K562 (cell line): ENCODE data around the gene MELK. TPM values are rescaled to one million over a fixed set of nuclear protein-coding genes. Genes with fewer than 3 reads are reported as not detected.

ENCODE experiments used
- ATF1 ChIP-seq, 2 experiments: fragments of 450-650 bp in 1 of 2; IDR thresholded peaks; 2 replicates each; pipeline ENCODE4 v1.6.1; 2016; ENCODE audit warnings: missing compliant biosample characterization in 1 of 2, missing genetic modification characterization in 1 of 2
- ETS2 ChIP-seq: IDR thresholded peaks from 2 replicates; pipeline ENCODE4 v1.6.1; 2016; ENCODE audit warnings: borderline replicate concordance, missing genetic modification characterization, mild to moderate bottlenecking, moderate library complexity, missing compliant biosample characterization; ENCODE audit not compliant: poor library complexity, severe bottlenecking
- EZH2 ChIP-seq: IDR thresholded peaks from 2 replicates; pipeline ENCODE4 v1.6.1; 2012; ENCODE audit warnings: low read depth, mild to moderate bottlenecking, inconsistent platforms, low read length, borderline replicate concordance
- HOXB6 ChIP-seq: fragments of 250-450 bp; sonication (Bioruptor Pico); IDR thresholded peaks from 2 replicates; pipeline ENCODE4 v1.5.1; 2022; ENCODE audit warnings: mild to moderate bottlenecking, borderline replicate concordance
- MXI1 ChIP-seq: IDR thresholded peaks from 2 replicates; pipeline ENCODE4 v1.6.1; 2011; ENCODE audit warnings: low read depth, mild to moderate bottlenecking, improper control_type of control experiment, low read length
- PHF21A ChIP-seq: fragments of 450-650 bp; IDR thresholded peaks from 2 replicates; pipeline ENCODE4 v1.6.1; 2017; ENCODE audit warnings: low read depth, borderline replicate concordance
- SMARCE1 ChIP-seq: fragments of 450-650 bp; IDR thresholded peaks from 2 replicates; pipeline ENCODE4 v1.7.1; 2016; ENCODE audit warnings: mild to moderate bottlenecking
- XRCC4 ChIP-seq: IDR thresholded peaks from one replicate; pipeline ENCODE4 v1.6.1; 2011; ENCODE audit not compliant: insufficient read depth, insufficient read length; ENCODE audit errors: extremely low read depth
- ZFX ChIP-seq: sonication (generic); formaldehyde crosslinking; IDR thresholded peaks from 2 replicates; pipeline ENCODE4 v1.8.0; 2022; ENCODE audit warnings: mild to moderate bottlenecking, missing genetic modification reagents, moderate library complexity
- ZNF408 ChIP-seq: fragments of 250-450 bp; sonication (Bioruptor Pico); IDR thresholded peaks from 2 replicates; pipeline ENCODE4 v1.4.0; 2020; ENCODE audit warnings: low read depth, mild to moderate bottlenecking, moderate library complexity
- polyA plus RNA-seq, 8 experiments: library from polyadenylated mRNA; depleted of rRNA in 4 of 8; stranded (reverse) in 5 of 8; unstranded in 3 of 8; fragments of >200 nt; fragmentation: Nextera tagmentation in 2 of 8; fragmentation: Illumina TruSeq in 1 of 8; extraction: Ambion mirVana in 2 of 8; extraction: Trizol in 1 of 8; gene quantifications; 2 replicates each; pipeline versions ENCODE4 v1.2.1 to v1.2.3, GENCODE V29; 2011 to 2014; ENCODE audit warnings: inconsistent platforms in 1 of 8, missing spikeins in 1 of 8
- total RNA-seq, 7 experiments: library from RNA; depleted of rRNA in 6 of 7; stranded (reverse); fragments of >200 nt in 6 of 7; fragmentation: Illumina TruSeq in 2 of 7; extraction: Trizol in 2 of 7; gene quantifications; 2 replicates each; pipeline versions ENCODE4 v1.2.1 to v1.2.3, GENCODE V29; 2011 to 2021; ENCODE audit warnings: low replicate concordance in 1 of 7
- TF ChIP-seq, protein P1 (sequence below): fragments of 450-650 bp; IDR thresholded peaks from 2 replicates; pipeline ENCODE4 v1.7.1; 2018; ENCODE audit warnings: mild to moderate bottlenecking, low read depth; ENCODE audit not compliant: partially characterized antibody
- TF ChIP-seq, protein P2 (sequence below): fragments of 450-650 bp; formaldehyde crosslinking; IDR thresholded peaks from 2 replicates; pipeline ENCODE4 v1.4.0; 2022; ENCODE audit warnings: missing genetic modification characterization
- TF ChIP-seq, protein P3 (sequence below): fragments of 250-450 bp; sonication (Bioruptor Pico); IDR thresholded peaks from 2 replicates; pipeline ENCODE4 v1.6.1; 2021; ENCODE audit warnings: mild to moderate bottlenecking

The MELK gene
- total and polyA plus RNA-seq, 9 of the 15 experiments (the other 6 are each of a cell fraction or from before 2014, with no cell fraction given) = 33.3 to 57.3 (median 43.8) TPM

DNA sequence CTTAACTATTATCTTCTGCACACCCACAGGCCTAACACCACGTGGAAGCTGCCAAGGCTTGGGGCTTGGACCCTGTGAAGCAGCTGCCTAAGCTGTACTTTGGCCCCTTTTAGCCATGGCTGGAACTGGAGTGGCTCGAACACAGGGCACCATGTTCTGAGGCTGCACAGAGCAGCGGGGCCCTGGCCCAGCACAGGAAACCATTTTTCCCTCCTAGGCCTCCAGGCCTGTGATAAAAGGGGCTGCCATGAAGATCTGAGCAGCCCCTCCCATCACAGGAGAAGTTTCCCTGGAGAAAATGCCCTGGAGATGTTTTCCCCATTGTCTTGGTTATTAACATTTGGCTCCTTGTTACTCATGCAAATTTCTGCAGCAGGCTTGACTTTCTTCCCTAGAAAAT is 126.3 kb downstream of the MELK start (continued):
- TF ChIP-seq, protein P1, sequence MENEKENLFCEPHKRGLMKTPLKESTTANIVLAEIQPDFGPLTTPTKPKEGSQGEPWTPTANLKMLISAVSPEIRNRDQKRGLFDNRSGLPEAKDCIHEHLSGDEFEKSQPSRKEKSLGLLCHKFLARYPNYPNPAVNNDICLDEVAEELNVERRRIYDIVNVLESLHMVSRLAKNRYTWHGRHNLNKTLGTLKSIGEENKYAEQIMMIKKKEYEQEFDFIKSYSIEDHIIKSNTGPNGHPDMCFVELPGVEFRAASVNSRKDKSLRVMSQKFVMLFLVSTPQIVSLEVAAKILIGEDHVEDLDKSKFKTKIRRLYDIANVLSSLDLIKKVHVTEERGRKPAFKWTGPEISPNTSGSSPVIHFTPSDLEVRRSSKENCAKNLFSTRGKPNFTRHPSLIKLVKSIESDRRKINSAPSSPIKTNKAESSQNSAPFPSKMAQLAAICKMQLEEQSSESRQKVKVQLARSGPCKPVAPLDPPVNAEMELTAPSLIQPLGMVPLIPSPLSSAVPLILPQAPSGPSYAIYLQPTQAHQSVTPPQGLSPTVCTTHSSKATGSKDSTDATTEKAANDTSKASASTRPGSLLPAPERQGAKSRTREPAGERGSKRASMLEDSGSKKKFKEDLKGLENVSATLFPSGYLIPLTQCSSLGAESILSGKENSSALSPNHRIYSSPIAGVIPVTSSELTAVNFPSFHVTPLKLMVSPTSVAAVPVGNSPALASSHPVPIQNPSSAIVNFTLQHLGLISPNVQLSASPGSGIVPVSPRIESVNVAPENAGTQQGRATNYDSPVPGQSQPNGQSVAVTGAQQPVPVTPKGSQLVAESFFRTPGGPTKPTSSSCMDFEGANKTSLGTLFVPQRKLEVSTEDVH = no peak
- TF ChIP-seq ETS2 (tag) (no peak), XRCC4 (no peak), SMARCE1 (no peak), ATF1 (CRISPR knock-in tag; IDR thresholded peaks at IDR 0.05) (no peak), ATF1 (tag; IDR thresholded peaks at IDR 0.05) (no peak), HOXB6 (CRISPR knock-in tag) (no peak), MXI1 (no peak), ZNF408 (CRISPR knock-in tag) (no peak), EZH2 (no peak), PHF21A (no peak), ZFX (CRISPR knock-in tag) (no peak)
- TF ChIP-seq, protein P2, sequence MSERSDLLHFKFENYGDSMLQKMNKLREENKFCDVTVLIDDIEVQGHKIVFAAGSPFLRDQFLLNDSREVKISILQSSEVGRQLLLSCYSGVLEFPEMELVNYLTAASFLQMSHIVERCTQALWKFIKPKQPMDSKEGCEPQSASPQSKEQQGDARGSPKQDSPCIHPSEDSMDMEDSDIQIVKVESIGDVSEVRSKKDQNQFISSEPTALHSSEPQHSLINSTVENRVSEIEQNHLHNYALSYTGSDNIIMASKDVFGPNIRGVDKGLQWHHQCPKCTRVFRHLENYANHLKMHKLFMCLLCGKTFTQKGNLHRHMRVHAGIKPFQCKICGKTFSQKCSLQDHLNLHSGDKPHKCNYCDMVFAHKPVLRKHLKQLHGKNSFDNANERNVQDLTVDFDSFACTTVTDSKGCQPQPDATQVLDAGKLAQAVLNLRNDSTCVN = no peak
- TF ChIP-seq, protein P3, sequence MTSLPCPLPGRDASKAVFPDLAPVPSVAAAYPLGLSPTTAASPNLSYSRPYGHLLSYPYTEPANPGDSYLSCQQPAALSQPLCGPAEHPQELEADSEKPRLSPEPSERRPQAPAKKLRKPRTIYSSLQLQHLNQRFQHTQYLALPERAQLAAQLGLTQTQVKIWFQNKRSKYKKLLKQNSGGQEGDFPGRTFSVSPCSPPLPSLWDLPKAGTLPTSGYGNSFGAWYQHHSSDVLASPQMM (CRISPR knock-in tag) = no peak
